Measurements from ENCODE around the gene STPG1. TPM values are rescaled to one million over a fixed set of nuclear protein-coding genes. Genes with fewer than 3 reads are reported as not detected.

The STPG1 gene
- total and polyA plus RNA-seq, 2 donors (not counting 3 experiments of a cell fraction or from before 2014, with no cell fraction given): 6.3 to 10.2 TPM

DNA sequence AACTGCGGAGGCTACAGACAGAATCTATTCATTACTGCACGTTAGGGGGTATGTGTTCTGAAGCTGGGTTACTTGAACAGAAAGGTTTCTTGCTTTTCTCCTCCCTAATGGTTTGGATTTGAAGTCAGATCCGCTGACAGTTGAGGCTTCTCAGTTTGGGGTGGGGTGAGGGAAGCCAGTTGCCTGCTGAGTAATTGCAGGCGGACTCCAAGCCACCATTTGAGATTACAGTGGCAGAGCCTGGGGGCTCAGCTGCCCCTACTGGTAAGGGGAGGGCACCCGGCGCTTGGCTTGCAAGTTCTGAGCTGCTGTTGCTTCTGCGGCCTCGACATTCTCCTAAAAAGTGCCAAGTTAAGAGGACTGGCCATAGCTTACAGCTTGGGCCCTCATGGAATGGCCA lies 92.5 kb downstream of the STPG1 start:
- no peaks in the 10 kb centered on the region for H4K20me1 ChIP-seq (replicated peaks; ENCODE audit: control insufficient read depth, extremely low read depth, insufficient read depth, low read length)
- no peaks in the 10 kb centered on the region for H3K9me1 ChIP-seq (replicated peaks; ENCODE audit: control insufficient read depth, extremely low read depth, insufficient read depth, low read length)
- H3K79me2 ChIP-seq (ENCODE audit: control insufficient read depth, insufficient read depth, low read length): no peaks in the 10 kb centered on the region
- DNase-seq (ENCODE audit: low read depth, low spot score) (no peak), FAIRE-seq (no peak)
- H3K27ac ChIP-seq (ENCODE audit: insufficient read depth, low read depth, low read length): no peak overlapping the region
- TF ChIP-seq EZH2 (IDR thresholded peaks at IDR 0.05; ENCODE audit: borderline replicate concordance, low read depth, low read length, severe bottlenecking) (no peak), JUN (IDR thresholded peaks at IDR 0.05; ENCODE audit: borderline replicate concordance, insufficient read depth, insufficient read length, low read depth) (no peak), FOS (IDR thresholded peaks at IDR 0.05; ENCODE audit: borderline replicate concordance, insufficient read depth, low read length) (no peak), MAX (IDR thresholded peaks at IDR 0.05; ENCODE audit: insufficient read depth, insufficient read length) (no peak), MYC (IDR thresholded peaks at IDR 0.05; ENCODE audit: low read depth, low read length) (no peak), POLR2AphosphoS5 (IDR thresholded peaks at IDR 0.05; ENCODE audit: insufficient read depth, low read depth, low read length) (no peak), GATA2 (IDR thresholded peaks at IDR 0.05; ENCODE audit: insufficient read depth, insufficient read length, low read depth, low read length) (no peak), POLR2A (IDR thresholded peaks at IDR 0.05; ENCODE audit: low read depth, low read length) (no peak)
- TF ChIP-seq, protein P1, sequence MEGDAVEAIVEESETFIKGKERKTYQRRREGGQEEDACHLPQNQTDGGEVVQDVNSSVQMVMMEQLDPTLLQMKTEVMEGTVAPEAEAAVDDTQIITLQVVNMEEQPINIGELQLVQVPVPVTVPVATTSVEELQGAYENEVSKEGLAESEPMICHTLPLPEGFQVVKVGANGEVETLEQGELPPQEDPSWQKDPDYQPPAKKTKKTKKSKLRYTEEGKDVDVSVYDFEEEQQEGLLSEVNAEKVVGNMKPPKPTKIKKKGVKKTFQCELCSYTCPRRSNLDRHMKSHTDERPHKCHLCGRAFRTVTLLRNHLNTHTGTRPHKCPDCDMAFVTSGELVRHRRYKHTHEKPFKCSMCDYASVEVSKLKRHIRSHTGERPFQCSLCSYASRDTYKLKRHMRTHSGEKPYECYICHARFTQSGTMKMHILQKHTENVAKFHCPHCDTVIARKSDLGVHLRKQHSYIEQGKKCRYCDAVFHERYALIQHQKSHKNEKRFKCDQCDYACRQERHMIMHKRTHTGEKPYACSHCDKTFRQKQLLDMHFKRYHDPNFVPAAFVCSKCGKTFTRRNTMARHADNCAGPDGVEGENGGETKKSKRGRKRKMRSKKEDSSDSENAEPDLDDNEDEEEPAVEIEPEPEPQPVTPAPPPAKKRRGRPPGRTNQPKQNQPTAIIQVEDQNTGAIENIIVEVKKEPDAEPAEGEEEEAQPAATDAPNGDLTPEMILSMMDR (IDR thresholded peaks at IDR 0.05; ENCODE audit: extremely low read depth in 1 of 2, insufficient read depth in 1 of 2, low read depth in 1 of 2, low read length in 2 of 2): no peak
- ChIA-PET CTCF (interaction anchor here (1.3 to 3.0 kb wide), 3 partner anchors 12 to 122 kb away, joined by 4 to 13 read pairs (median 5); no protein-coding TSS in a partner anchor), POLR2A (no interaction called here)
- dilution Hi-C loops (cut with MboI; ENCODE audit: extremely low pct_ligation_motif_present, low sequenced_read_pairs): no loop called here
- BruUV-seq (replicated peaks): no TSS peak
- H3K4me2 ChIP-seq (ENCODE audit: insufficient read depth, low read length): no peak overlapping the region
- H2AFZ ChIP-seq (ENCODE audit: low read depth, low read length): no peak overlapping the region
- peaks cover 5% of the 10 kb centered on the region for H3K4me1 ChIP-seq (ENCODE audit: control insufficient read depth, extremely low read depth, insufficient read depth, low read length)
- H3K9me3 ChIP-seq (replicated peaks; ENCODE audit: control insufficient read depth, insufficient read depth, low read length): no peaks in the 10 kb centered on the region
- peaks cover 68 to 87% of the 10 kb centered on the region in 2 experiments for H3K27me3 ChIP-seq (ENCODE audit: control insufficient read depth in 2 of 2, insufficient read depth in 2 of 2, low read length in 2 of 2)
- H3K9ac ChIP-seq (replicated peaks; ENCODE audit: extremely low read depth, insufficient read depth, low read length): no peak overlapping the region
- intact Hi-C loops (cut with micrococcal nuclease): no loop called here
- no peak overlapping the region for H3K4me3 ChIP-seq (replicated peaks in 1 of 3; ENCODE audit: insufficient read depth in 1 of 3, low read depth in 1 of 3, low read length in 3 of 3)
- no peaks in the 10 kb centered on the region for H3K36me3 ChIP-seq (ENCODE audit: control insufficient read depth in 2 of 2, extremely low read depth in 1 of 2, insufficient read depth in 2 of 2, low read length in 2 of 2)

Measured in endothelial cell of umbilical vein (primary cell).